Parathyroid adenoma (tissue), 2 donors: ENCODE results near the gene DIAPH1.
A peak's percentile ranks its signal among the peaks of the same experiment; 100 is the strongest.

Experiments used
- H2AFZ ChIP-seq: fragments of 300-600 bp; sonication (generic); one replicate; pipeline ENCODE4 v1.7.0; 2017; ENCODE audit warnings: antibody characterized with exemption, mild to moderate bottlenecking
- H3K27ac ChIP-seq: fragments of 300-600 bp; sonication (generic); one replicate; pipeline ENCODE4 v1.7.0; 2017
- H3K27me3 ChIP-seq: fragments of 300-600 bp; sonication (generic); one replicate; pipeline ENCODE4 v1.7.0; 2017; ENCODE audit warnings: low read length; ENCODE audit not compliant: control insufficient read depth, insufficient read depth
- H3K36me3 ChIP-seq: fragments of 300-600 bp; sonication (generic); one replicate; pipeline ENCODE4 v1.7.0; 2017; ENCODE audit warnings: low read length; ENCODE audit not compliant: control insufficient read depth, insufficient read depth
- H3K4me1 ChIP-seq: fragments of 300-600 bp; sonication (generic); one replicate; pipeline ENCODE4 v1.7.0; 2017; ENCODE audit warnings: control low read depth
- H3K4me2 ChIP-seq: fragments of 300-600 bp; sonication (generic); one replicate; pipeline ENCODE4 v1.7.0; 2017; ENCODE audit warnings: low read length
- H3K4me3 ChIP-seq: fragments of 300-600 bp; sonication (generic); one replicate; pipeline ENCODE4 v1.7.0; 2017; ENCODE audit warnings: low read depth, low read length
- H3K79me2 ChIP-seq: fragments of 300-600 bp; sonication (generic); one replicate; pipeline ENCODE4 v1.7.0; 2017; ENCODE audit warnings: control low read depth
- H3K9ac ChIP-seq: fragments of 300-600 bp; sonication (generic); one replicate; pipeline ENCODE4 v1.7.0; 2017; ENCODE audit warnings: mild to moderate bottlenecking
- H3K9me3 ChIP-seq: fragments of 300-600 bp; sonication (generic); one replicate; pipeline ENCODE4 v1.7.0; 2017; ENCODE audit warnings: low read length; ENCODE audit not compliant: control insufficient read depth
- TF ChIP-seq, protein P1 (sequence below): fragments of 300-600 bp; sonication (generic); IDR thresholded peaks from one replicate; pipeline ENCODE4 v1.7.0; 2017; ENCODE audit warnings: antibody characterized with exemption, mild to moderate bottlenecking
- donor health status: primary hyperparathyroidism.

Gene DIAPH1

DNA sequence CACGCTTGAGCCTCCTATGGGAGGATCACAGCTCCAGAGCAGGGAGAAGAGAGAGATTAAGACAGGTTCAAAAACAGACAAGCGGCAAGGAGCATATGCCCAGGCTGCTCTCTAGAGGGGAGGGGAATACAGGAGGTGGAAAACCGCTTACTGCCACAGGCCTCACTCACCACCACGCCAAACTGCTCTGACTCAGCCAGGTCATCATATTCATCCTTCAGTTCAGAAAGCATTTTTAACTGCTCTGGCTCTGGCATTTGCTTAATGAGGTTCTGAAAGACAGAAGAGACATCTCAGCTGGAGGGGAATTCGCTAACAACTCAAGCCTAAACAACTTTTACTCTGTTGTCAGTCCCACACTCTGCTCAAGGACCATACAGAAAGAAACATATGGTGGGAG lies 89.8 kb downstream of the DIAPH1 start:
- peaks cover 53% of the 10 kb centered on the region for H3K4me1 ChIP-seq
- peaks cover 3% of the 10 kb centered on the region for H3K79me2 ChIP-seq
- H3K4me2 ChIP-seq: peak overlapping the region; percentile 18
- peak overlapping the region; percentile 15 for H3K9ac ChIP-seq
- no peaks in the 10 kb centered on the region for H3K36me3 ChIP-seq
- peak overlapping the region; percentile 78 for H2AFZ ChIP-seq
- H3K4me3 ChIP-seq: no peak overlapping the region
- TF ChIP-seq, protein P1, sequence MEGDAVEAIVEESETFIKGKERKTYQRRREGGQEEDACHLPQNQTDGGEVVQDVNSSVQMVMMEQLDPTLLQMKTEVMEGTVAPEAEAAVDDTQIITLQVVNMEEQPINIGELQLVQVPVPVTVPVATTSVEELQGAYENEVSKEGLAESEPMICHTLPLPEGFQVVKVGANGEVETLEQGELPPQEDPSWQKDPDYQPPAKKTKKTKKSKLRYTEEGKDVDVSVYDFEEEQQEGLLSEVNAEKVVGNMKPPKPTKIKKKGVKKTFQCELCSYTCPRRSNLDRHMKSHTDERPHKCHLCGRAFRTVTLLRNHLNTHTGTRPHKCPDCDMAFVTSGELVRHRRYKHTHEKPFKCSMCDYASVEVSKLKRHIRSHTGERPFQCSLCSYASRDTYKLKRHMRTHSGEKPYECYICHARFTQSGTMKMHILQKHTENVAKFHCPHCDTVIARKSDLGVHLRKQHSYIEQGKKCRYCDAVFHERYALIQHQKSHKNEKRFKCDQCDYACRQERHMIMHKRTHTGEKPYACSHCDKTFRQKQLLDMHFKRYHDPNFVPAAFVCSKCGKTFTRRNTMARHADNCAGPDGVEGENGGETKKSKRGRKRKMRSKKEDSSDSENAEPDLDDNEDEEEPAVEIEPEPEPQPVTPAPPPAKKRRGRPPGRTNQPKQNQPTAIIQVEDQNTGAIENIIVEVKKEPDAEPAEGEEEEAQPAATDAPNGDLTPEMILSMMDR: no peak
- H3K27ac ChIP-seq: peak overlapping the region; percentile 98
- no peaks in the 10 kb centered on the region for H3K27me3 ChIP-seq
- H3K9me3 ChIP-seq: no peaks in the 10 kb centered on the region

DNA sequence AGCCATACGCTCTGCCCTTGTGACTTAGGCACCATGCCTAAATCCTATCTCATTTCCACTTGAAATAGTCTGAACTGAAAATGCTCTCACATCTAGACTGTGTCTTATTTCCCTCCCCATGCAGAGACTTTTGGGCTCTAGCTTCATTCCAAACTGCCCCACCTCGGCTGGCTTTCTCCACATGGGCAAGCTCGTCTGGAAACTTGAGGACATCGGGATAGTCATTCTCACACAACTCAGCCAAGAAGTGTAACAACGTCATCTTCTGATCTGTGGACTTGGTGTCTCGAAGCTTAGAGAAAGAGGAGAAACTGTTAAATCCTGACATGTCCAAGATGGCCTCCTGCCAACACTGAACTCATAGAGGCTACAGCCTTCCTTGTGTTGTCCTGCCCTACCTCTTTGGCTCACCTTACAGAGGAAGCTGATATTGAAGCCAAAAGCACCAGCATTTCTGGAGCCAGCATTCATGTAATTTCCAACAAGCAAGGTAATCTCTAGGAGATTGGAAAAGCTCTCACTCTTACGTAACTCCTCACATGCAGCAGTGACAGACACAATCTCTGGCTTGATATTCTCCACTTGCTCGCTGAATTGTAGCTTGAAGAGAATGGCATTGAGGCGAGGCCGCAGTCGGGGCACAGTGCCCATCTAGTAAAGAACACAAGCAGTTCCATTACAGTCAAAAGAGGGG lies 90.4 kb downstream of the DIAPH1 start:
- Histone ChIP-seq H3K4me1 (peaks cover 56% of the 10 kb centered on the region), H3K4me2 (peak overlapping the region; percentile 18), H3K79me2 (peaks cover 5% of the 10 kb centered on the region), H3K27ac (peak overlapping the region; percentile 98), H3K4me3 (no peak overlapping the region), H2AFZ (peak overlapping the region; percentile 78), H3K9ac (no peak overlapping the region), H3K36me3 (no peaks in the 10 kb centered on the region), H3K9me3 (no peaks in the 10 kb centered on the region), H3K27me3 (no peaks in the 10 kb centered on the region)
- TF ChIP-seq, protein P1: no peak

DNA sequence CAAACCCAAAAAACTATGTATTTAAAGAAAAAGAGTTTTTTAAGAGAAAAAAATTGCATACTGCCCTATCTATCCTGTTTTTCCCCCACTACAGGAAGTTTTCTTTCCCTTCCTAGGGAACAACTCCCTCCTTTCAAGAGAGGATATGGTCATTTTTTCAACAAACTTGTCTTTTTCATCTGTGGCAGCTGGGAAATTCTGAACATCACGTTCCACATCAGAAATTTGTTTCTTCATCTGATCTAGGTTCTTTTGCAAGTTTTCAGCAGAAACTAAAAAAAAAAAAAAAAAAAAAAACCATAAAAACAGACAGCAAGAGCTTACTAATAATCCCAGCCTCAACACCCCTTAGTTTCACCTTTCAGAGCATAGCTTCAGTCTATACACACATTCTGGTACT lies 91.4 kb downstream of the DIAPH1 start:
- TF ChIP-seq, protein P1: no peak

DNA sequence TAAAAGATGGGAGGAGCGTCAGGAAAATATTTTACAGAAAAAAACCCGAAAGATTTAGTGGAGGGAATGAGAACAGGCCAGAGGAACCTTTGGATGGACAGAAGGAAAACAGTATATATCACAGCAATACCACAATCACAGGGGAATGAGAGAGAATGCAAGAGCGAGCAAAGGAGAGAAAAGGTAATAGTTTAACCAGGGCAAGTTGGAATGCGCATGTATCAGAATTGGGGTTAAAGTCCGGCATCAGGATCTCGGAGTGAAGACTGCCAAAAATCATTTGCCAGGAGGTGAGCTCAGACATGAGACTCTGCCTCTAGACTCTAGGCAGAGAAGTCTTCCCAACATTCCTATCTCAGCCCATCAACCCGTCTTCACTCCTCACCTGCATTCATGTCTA lies 93.1 kb downstream of the DIAPH1 start:
- Histone ChIP-seq H3K4me2 (no peak overlapping the region), H3K27ac (peak overlapping the region; percentile 98), H3K9me3 (no peaks in the 10 kb centered on the region), H3K36me3 (no peaks in the 10 kb centered on the region), H3K9ac (no peak overlapping the region), H3K4me3 (no peak overlapping the region), H3K27me3 (no peaks in the 10 kb centered on the region), H2AFZ (peak overlapping the region; percentile 6), H3K4me1 (peaks cover 67% of the 10 kb centered on the region), H3K79me2 (peaks cover 10% of the 10 kb centered on the region)
- TF ChIP-seq, protein P1: no peak

More for the DNA sequence above, 91.4 kb downstream of the DIAPH1 start:
- H3K27ac ChIP-seq: peak overlapping the region; percentile 98
- no peak overlapping the region for H2AFZ ChIP-seq
- H3K27me3 ChIP-seq: no peaks in the 10 kb centered on the region
- no peaks in the 10 kb centered on the region for H3K36me3 ChIP-seq
- peaks cover 62% of the 10 kb centered on the region for H3K4me1 ChIP-seq
- H3K9ac ChIP-seq: no peak overlapping the region
- no peaks in the 10 kb centered on the region for H3K9me3 ChIP-seq
- H3K79me2 ChIP-seq: peaks cover 10% of the 10 kb centered on the region
- H3K4me3 ChIP-seq: no peak overlapping the region
- H3K4me2 ChIP-seq: no peak overlapping the region
